ENCODE data around the gene GPR84.

Gene GPR84

GRCh38 chr12:54364413-54364812, at the start of gene GPR84:
Gene GPR84 (minus strand): TSS chr12:54364486. CDS start chr12:54363851, 635 bp downstream.
- no peak for DNase-seq

- no peak for DNase-seq
These were observed 49.3 kb upstream of the GPR84 start for GRCh38 chr12:54413284-54414190.

- DNase-seq: no peak
These were observed 48.5 kb upstream of the GPR84 start for GRCh38 chr12:54412786-54413185.

- DNase-seq: no peak
These were observed 48.1 kb upstream of the GPR84 start for GRCh38 chr12:54412348-54412747.

- DNase-seq: no peak
These were observed 47.3 kb upstream of the GPR84 start for GRCh38 chr12:54411391-54412241.

GRCh38 chr12:54409267-54409666, 45.0 kb upstream of the GPR84 start:
- no peak for DNase-seq

- no peak for DNase-seq
These were observed 43.1 kb upstream of the GPR84 start for GRCh38 chr12:54407183-54407905.

- no peak for DNase-seq
These were observed 41.3 kb upstream of the GPR84 start for GRCh38 chr12:54405573-54405972.

GRCh38 chr12:54405106-54405505, 40.8 kb upstream of the GPR84 start:
- no peak for DNase-seq

- DNase-seq: peak; percentile 25
These were observed 40.0 kb upstream of the GPR84 start for GRCh38 chr12:54404061-54405004.

GRCh38 chr12:54401119-54401518, 36.8 kb upstream of the GPR84 start:
- DNase-seq: no peak

- peak; percentile 54 for DNase-seq
These were observed 34.9 kb upstream of the GPR84 start for GRCh38 chr12:54398995-54399793.

GRCh38 chr12:54398218-54398617, 33.9 kb upstream of the GPR84 start:
- DNase-seq: no peak

GRCh38 chr12:54397157-54397556, 32.9 kb upstream of the GPR84 start:
- DNase-seq: no peak

- no peak for DNase-seq
These were observed 31.3 kb upstream of the GPR84 start for GRCh38 chr12:54395545-54395944.

- no peak for DNase-seq
These were observed 30.7 kb upstream of the GPR84 start for GRCh38 chr12:54394986-54395385.

GRCh38 chr12:54394281-54394719, 30.0 kb upstream of the GPR84 start:
- peak; percentile 67 for DNase-seq

GRCh38 chr12:54393743-54394142, 29.5 kb upstream of the GPR84 start:
- no peak for DNase-seq

GRCh38 chr12:54393207-54393609, 28.9 kb upstream of the GPR84 start:
- no peak for DNase-seq

GRCh38 chr12:54392485-54393206, 28.4 kb upstream of the GPR84 start:
- no peak for DNase-seq

Data from COR-L47 (cell line).